H9 (cell line): Measurements from ENCODE around the gene TAGLN2. TPM values are rescaled to one million over a fixed set of nuclear protein-coding genes. Genes with fewer than 3 reads are reported as not detected.

ENCODE experiments used
- DNase-seq: peaks from one replicate; pipeline ENCODE4 v3.0.0-alpha.2; 2017
- H2AFZ ChIP-seq: one replicate; pipeline ENCODE4 v1.6.1; 2013; ENCODE audit warnings: mild to moderate bottlenecking, low read length, control low read depth, moderate library complexity
- H2AK5ac ChIP-seq: 2 replicates; pipeline ENCODE4 v1.6.1; 2013; ENCODE audit warnings: low read length, control low read depth, mixed read lengths; ENCODE audit not compliant: insufficient read length
- H2BK120ac ChIP-seq: one replicate; pipeline ENCODE4 v1.6.1; 2013; ENCODE audit warnings: low read depth, mild to moderate bottlenecking, low read length, control low read depth, inconsistent platforms; ENCODE audit not compliant: poor library complexity, severe bottlenecking
- H2BK12ac ChIP-seq: 2 replicates; pipeline ENCODE4 v1.6.1; 2013; ENCODE audit warnings: low read length, control low read depth, mixed read lengths, low read depth; ENCODE audit not compliant: insufficient read length
- H2BK15ac ChIP-seq: 2 replicates; pipeline ENCODE4 v1.6.1; 2013; ENCODE audit warnings: low read depth, low read length, control low read depth
- H2BK20ac ChIP-seq: one replicate; pipeline ENCODE4 v1.6.1; 2013; ENCODE audit warnings: low read depth, mild to moderate bottlenecking, low read length, control low read depth, inconsistent platforms; ENCODE audit not compliant: poor library complexity, severe bottlenecking
- H2BK5ac ChIP-seq: 2 replicates; pipeline ENCODE4 v1.6.1; 2013; ENCODE audit warnings: low read length, control low read depth, mixed read lengths; ENCODE audit not compliant: insufficient read length
- H3K14ac ChIP-seq: 2 replicates; pipeline ENCODE4 v1.6.1; 2013; ENCODE audit warnings: low read length, control low read depth; ENCODE audit not compliant: insufficient read depth
- H3K18ac ChIP-seq: 2 replicates; pipeline ENCODE4 v1.6.1; 2013; ENCODE audit warnings: low read depth, mild to moderate bottlenecking, mixed read lengths, low read length, control low read depth; ENCODE audit not compliant: insufficient read length
- H3K23ac ChIP-seq: 2 replicates; pipeline ENCODE4 v1.6.1; 2013; ENCODE audit warnings: low read length, control low read depth, mixed read lengths, low read depth; ENCODE audit not compliant: insufficient read length
- H3K23me2 ChIP-seq: 2 replicates; pipeline ENCODE4 v1.6.1; 2013; ENCODE audit warnings: low read depth, mild to moderate bottlenecking, mixed read lengths, low read length, control low read depth; ENCODE audit not compliant: insufficient read length, poor library complexity, severe bottlenecking
- H3K27ac ChIP-seq: 2 replicates; pipeline ENCODE4 v1.5.1; 2013; ENCODE audit warnings: low read length, control low read depth, mixed read lengths, low read depth; ENCODE audit not compliant: insufficient read length
- H3K27me3 ChIP-seq: 2 replicates; pipeline ENCODE4 v1.6.1; 2013; ENCODE audit warnings: low read length, control low read depth, inconsistent platforms; ENCODE audit not compliant: insufficient read depth
- H3K4ac ChIP-seq: 2 replicates; pipeline ENCODE4 v1.6.1; 2013; ENCODE audit warnings: low read depth, mild to moderate bottlenecking, control low read depth, inconsistent platforms, low read length, moderate library complexity
- H3K4me1 ChIP-seq: 2 replicates; pipeline ENCODE4 v1.6.1; 2013; ENCODE audit warnings: low read length, control low read depth, inconsistent platforms; ENCODE audit not compliant: insufficient read depth
- H3K4me2 ChIP-seq: 2 replicates; pipeline ENCODE4 v1.6.1; 2013; ENCODE audit warnings: low read length, control low read depth, mixed read lengths; ENCODE audit not compliant: insufficient read length, insufficient read depth
- H3K56ac ChIP-seq: 2 replicates; pipeline ENCODE4 v1.6.1; 2013; ENCODE audit warnings: low read depth, mild to moderate bottlenecking, mixed read lengths, low read length, control low read depth; ENCODE audit not compliant: insufficient read length
- H3K79me1 ChIP-seq: 2 replicates; pipeline ENCODE4 v1.6.1; 2013; ENCODE audit warnings: low read depth, mild to moderate bottlenecking, moderate library complexity, low read length, control low read depth, inconsistent platforms; ENCODE audit not compliant: insufficient read depth, poor library complexity, severe bottlenecking
- H3K79me2 ChIP-seq: 2 replicates; pipeline ENCODE4 v1.6.1; 2013; ENCODE audit warnings: low read length, control low read depth, inconsistent platforms; ENCODE audit not compliant: insufficient read depth
- H3K9ac ChIP-seq: 2 replicates; pipeline ENCODE4 v1.6.1; 2013; ENCODE audit warnings: low read length, control low read depth, mixed read lengths; ENCODE audit not compliant: insufficient read length; ENCODE audit errors: extremely low read depth
- H3K9me3 ChIP-seq: one replicate; pipeline ENCODE4 v1.6.1; 2013; ENCODE audit warnings: low read depth, low read length, inconsistent platforms; ENCODE audit not compliant: control insufficient read depth
- H3T11ph ChIP-seq: one replicate; pipeline ENCODE4 v1.6.1; 2013; ENCODE audit warnings: mild to moderate bottlenecking, low read length, control low read depth, inconsistent platforms
- H4K20me1 ChIP-seq: one replicate; pipeline ENCODE4 v1.6.1; 2013; ENCODE audit not compliant: control insufficient read depth, insufficient read length, insufficient read depth
- H4K5ac ChIP-seq: 2 replicates; pipeline ENCODE4 v1.6.1; 2013; ENCODE audit warnings: low read depth, mild to moderate bottlenecking, mixed read lengths, low read length, control low read depth; ENCODE audit not compliant: insufficient read length
- H4K8ac ChIP-seq: replicated peaks from 2 replicates; pipeline ENCODE4 v1.6.1; 2013; ENCODE audit warnings: low read length, control low read depth, mixed read lengths, low read depth; ENCODE audit not compliant: insufficient read length
- H4K91ac ChIP-seq: 2 replicates; pipeline ENCODE4 v1.6.1; 2013; ENCODE audit warnings: low read depth, mild to moderate bottlenecking, moderate library complexity, mixed read lengths, low read length, control low read depth; ENCODE audit not compliant: insufficient read length
- H3K27ac Mint-ChIP-seq, 3 experiments: 2 replicates in 2 of 3; 3 replicates in 1 of 3; pipeline ENCODE4 v1.8.0; 2020 to 2021; ENCODE audit warnings: mixed read lengths in 3 of 3, mild to moderate bottlenecking in 1 of 3, moderate library complexity in 1 of 3
- H3K27me3 Mint-ChIP-seq: 2 replicates; pipeline ENCODE4 v1.8.0; 2021; ENCODE audit warnings: low read depth, mild to moderate bottlenecking, moderate library complexity, mixed read lengths
- H3K36me3 Mint-ChIP-seq, 3 experiments: 2 replicates in 2 of 3; 3 replicates in 1 of 3; pipeline ENCODE4 v1.8.0; 2020 to 2021; ENCODE audit warnings: low read depth in 3 of 3, mixed read lengths in 3 of 3; ENCODE audit not compliant: insufficient read depth in 1 of 3
- H3K4me1 Mint-ChIP-seq, 2 experiments: 2 replicates each; pipeline ENCODE4 v1.8.0; 2020; ENCODE audit warnings: mixed read lengths in 2 of 2
- H3K4me3 Mint-ChIP-seq, 2 experiments: 2 replicates in 1 of 2; 3 replicates in 1 of 2; pipeline ENCODE4 v1.8.0; 2020 to 2021; ENCODE audit warnings: mild to moderate bottlenecking in 2 of 2, mixed read lengths in 2 of 2, moderate library complexity in 1 of 2
- H3K9me3 Mint-ChIP-seq, 2 experiments: 2 replicates in 1 of 2; 3 replicates in 1 of 2; pipeline ENCODE4 v1.8.0; 2020; ENCODE audit warnings: mild to moderate bottlenecking in 2 of 2, mixed read lengths in 2 of 2, moderate library complexity in 1 of 2
- WGBS: extraction: QIAGEN DNeasy Blood & Tissue Kit; methylation state at CpG from one replicate; pipeline ENCODE4 v1.1.7; 2013; ENCODE audit warnings: missing lambda C conversion rate, low lambda C conversion rate, mixed read lengths; ENCODE audit not compliant: insufficient read length; ENCODE audit errors: extremely low coverage; 5-methylcytosine and 5-hydroxymethylcytosine counted together
- total RNA-seq: library from RNA; stranded (reverse); gene quantifications from 2 replicates; pipeline ENCODE4 v1.2.1, GENCODE V29; 2021
- TF ChIP-seq, protein P1 (sequence below): fragments of 200-600 bp; sonication (generic); conservative IDR thresholded peaks from 3 replicates; pipeline ENCODE4 v1.8.0; 2021; ENCODE audit warnings: antibody characterized with exemption, mild to moderate bottlenecking

Gene TAGLN2
- total RNA-seq, 1 experiment from 2014 or later: 76.7 TPM

DNA sequence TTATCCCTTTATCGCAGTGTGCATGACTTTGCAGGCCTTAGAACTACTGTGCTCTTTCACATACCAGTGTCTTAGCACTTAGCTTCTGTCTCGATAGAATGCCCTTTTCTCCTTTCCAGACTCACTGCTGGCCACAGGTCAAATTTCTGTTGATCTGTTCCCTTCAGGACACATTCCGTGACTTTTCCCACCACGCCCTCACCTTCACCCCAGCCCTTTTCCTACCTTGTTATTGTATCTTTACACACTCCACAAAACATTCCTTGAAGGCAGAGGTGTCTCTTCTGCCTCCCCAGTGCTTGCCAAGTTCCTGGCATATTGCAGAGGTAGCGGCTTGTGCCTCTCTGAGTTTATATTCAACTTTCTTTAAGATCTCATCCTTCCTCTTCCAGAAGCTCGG is 23.8 kb upstream of the TAGLN2 start:
- peaks cover 19 to 24% of the 10 kb centered on the region in 2 experiments for H3K4me1 Mint-ChIP-seq
- WGBS: no CpG with 5 or more reads among the region's 6 CpGs

More for the DNA sequence above, 23.8 kb upstream of the TAGLN2 start:
- Histone ChIP-seq H4K5ac (no peak overlapping the region), H2BK5ac (no peak overlapping the region), H2BK20ac (no peak overlapping the region), H3K27ac (no peak overlapping the region), H3K14ac (no peak overlapping the region), H2BK15ac (no peak overlapping the region), H3K79me2 (no peaks in the 10 kb centered on the region), H3K27me3 (no peaks in the 10 kb centered on the region; the same call in 1 of the 2 replicates), H2AK5ac (no peak overlapping the region), H3K79me1 (no peaks in the 10 kb centered on the region), H4K91ac (no peak overlapping the region), H2BK120ac (no peak overlapping the region), H4K20me1 (no peaks in the 10 kb centered on the region), H3K4ac (no peak overlapping the region), H3K9ac (no peak overlapping the region), H3K9me3 (no peaks in the 10 kb centered on the region), H2AFZ (no peak overlapping the region), H3T11ph (no peak overlapping the region), H3K23me2 (peaks cover 10% of the 10 kb centered on the region), H2BK12ac (no peak overlapping the region), H3K4me1 (no peaks in the 10 kb centered on the region; the same call in 1 of the 2 replicates), H3K23ac (no peak overlapping the region), H3K18ac (no peak overlapping the region), H4K8ac (no peak overlapping the region), H3K56ac (no peak overlapping the region), H3K4me2 (no peak overlapping the region)
- Mint-ChIP-seq H3K27me3 (peaks cover 24% of the 10 kb centered on the region), H3K27ac (no peak overlapping the region), H3K36me3 (peaks cover 0 to 3% (median 0%) of the 10 kb centered on the region in 3 experiments; a peak in 2 of 7 replicates), H3K9me3 (no peaks in the 10 kb centered on the region), H3K4me3 (no peak overlapping the region)
- TF ChIP-seq, protein P1, sequence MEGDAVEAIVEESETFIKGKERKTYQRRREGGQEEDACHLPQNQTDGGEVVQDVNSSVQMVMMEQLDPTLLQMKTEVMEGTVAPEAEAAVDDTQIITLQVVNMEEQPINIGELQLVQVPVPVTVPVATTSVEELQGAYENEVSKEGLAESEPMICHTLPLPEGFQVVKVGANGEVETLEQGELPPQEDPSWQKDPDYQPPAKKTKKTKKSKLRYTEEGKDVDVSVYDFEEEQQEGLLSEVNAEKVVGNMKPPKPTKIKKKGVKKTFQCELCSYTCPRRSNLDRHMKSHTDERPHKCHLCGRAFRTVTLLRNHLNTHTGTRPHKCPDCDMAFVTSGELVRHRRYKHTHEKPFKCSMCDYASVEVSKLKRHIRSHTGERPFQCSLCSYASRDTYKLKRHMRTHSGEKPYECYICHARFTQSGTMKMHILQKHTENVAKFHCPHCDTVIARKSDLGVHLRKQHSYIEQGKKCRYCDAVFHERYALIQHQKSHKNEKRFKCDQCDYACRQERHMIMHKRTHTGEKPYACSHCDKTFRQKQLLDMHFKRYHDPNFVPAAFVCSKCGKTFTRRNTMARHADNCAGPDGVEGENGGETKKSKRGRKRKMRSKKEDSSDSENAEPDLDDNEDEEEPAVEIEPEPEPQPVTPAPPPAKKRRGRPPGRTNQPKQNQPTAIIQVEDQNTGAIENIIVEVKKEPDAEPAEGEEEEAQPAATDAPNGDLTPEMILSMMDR: no peak
- peak; percentile 15 for DNase-seq
